ENCODE data around the gene PDE4C. TPM values are rescaled to one million over a fixed set of nuclear protein-coding genes. Genes with fewer than 3 reads are reported as not detected.

PDE4C gene
- total RNA-seq, 1 donor, result under 0.01 TPM

- Histone ChIP-seq H3K36me3 (ENCODE audit: insufficient read depth, low read length) (no peaks in the 10 kb centered on the region), H2AFZ (ENCODE audit: low read length) (no peak overlapping the region), H3K4me1 (ENCODE audit: insufficient read depth, low read length) (peaks cover 7% of the 10 kb centered on the region), H3K79me2 (ENCODE audit: insufficient read depth, low read length) (no peaks in the 10 kb centered on the region), H3K27me3 (ENCODE audit: insufficient read depth, low read length) (peaks cover 7% of the 10 kb centered on the region), H3K4me2 (ENCODE audit: insufficient read depth, low read length) (no peak overlapping the region), H3K9me3 (ENCODE audit: low read depth, low read length) (no peaks in the 10 kb centered on the region), H4K20me1 (ENCODE audit: insufficient read depth, low read length) (peaks cover 7% of the 10 kb centered on the region), H3K27ac (ENCODE audit: low read depth, low read length) (no peak overlapping the region), H3K4me3 (ENCODE audit: insufficient read depth, low read length) (no peak overlapping the region)
- DNase-seq (ENCODE audit: insufficient read length, low spot score, missing footprints), result peak; percentile 72
- no peak for TF ChIP-seq CTCF (IDR thresholded peaks at IDR 0.05; ENCODE audit: extremely low read depth, low read depth, low read length)
Measured at GRCh38 chr19:18254546-18255503, 28.6 kb upstream of the PDE4C start.

- H3K27ac ChIP-seq (ENCODE audit: low read depth, low read length), result no peak overlapping the region
- peaks cover 7% of the 10 kb centered on the region for H3K27me3 ChIP-seq (ENCODE audit: insufficient read depth, low read length)
- H3K79me2 ChIP-seq (ENCODE audit: insufficient read depth, low read length), result no peaks in the 10 kb centered on the region
- no peak overlapping the region for H2AFZ ChIP-seq (ENCODE audit: low read length)
- peak; percentile 92 for DNase-seq (ENCODE audit: insufficient read length, low spot score, missing footprints)
- H3K4me3 ChIP-seq (ENCODE audit: insufficient read depth, low read length), result no peak overlapping the region
- no peaks in the 10 kb centered on the region for H3K36me3 ChIP-seq (ENCODE audit: insufficient read depth, low read length)
- H4K20me1 ChIP-seq (ENCODE audit: insufficient read depth, low read length), result peaks cover 4% of the 10 kb centered on the region
- H3K4me1 ChIP-seq (ENCODE audit: insufficient read depth, low read length), result peaks cover 5% of the 10 kb centered on the region
- H3K4me2 ChIP-seq (ENCODE audit: insufficient read depth, low read length), result no peak overlapping the region
- no peaks in the 10 kb centered on the region for H3K9me3 ChIP-seq (ENCODE audit: low read depth, low read length)
- TF ChIP-seq CTCF (IDR thresholded peaks at IDR 0.05; ENCODE audit: extremely low read depth, low read depth, low read length), result no peak
Measured at GRCh38 chr19:18253716-18254115, 27.5 kb upstream of the PDE4C start.

GRCh38 chr19:18253130-18253529 lies 26.9 kb upstream of the PDE4C start:
- no peak overlapping the region for H3K27ac ChIP-seq (ENCODE audit: low read depth, low read length)
- no peaks in the 10 kb centered on the region for H3K79me2 ChIP-seq (ENCODE audit: insufficient read depth, low read length)
- H3K36me3 ChIP-seq (ENCODE audit: insufficient read depth, low read length), result no peaks in the 10 kb centered on the region
- no peak overlapping the region for H2AFZ ChIP-seq (ENCODE audit: low read length)
- no peak overlapping the region for H3K4me2 ChIP-seq (ENCODE audit: insufficient read depth, low read length)
- no peaks in the 10 kb centered on the region for H3K4me1 ChIP-seq (ENCODE audit: insufficient read depth, low read length)
- TF ChIP-seq CTCF (IDR thresholded peaks at IDR 0.05; ENCODE audit: extremely low read depth, low read depth, low read length), result no peak
- H3K4me3 ChIP-seq (ENCODE audit: insufficient read depth, low read length), result no peak overlapping the region
- no peaks in the 10 kb centered on the region for H3K9me3 ChIP-seq (ENCODE audit: low read depth, low read length)
- peaks cover 7% of the 10 kb centered on the region for H3K27me3 ChIP-seq (ENCODE audit: insufficient read depth, low read length)
- peak; percentile 23 for DNase-seq (ENCODE audit: insufficient read length, low spot score, missing footprints)
- H4K20me1 ChIP-seq (ENCODE audit: insufficient read depth, low read length), result peaks cover 4% of the 10 kb centered on the region

GRCh38 chr19:18252370-18252717 lies 26.1 kb upstream of the PDE4C start:
- H2AFZ ChIP-seq (ENCODE audit: low read length), result no peak overlapping the region
- no peak overlapping the region for H3K4me3 ChIP-seq (ENCODE audit: insufficient read depth, low read length)
- H3K27me3 ChIP-seq (ENCODE audit: insufficient read depth, low read length), result peaks cover 7% of the 10 kb centered on the region
- H3K27ac ChIP-seq (ENCODE audit: low read depth, low read length), result no peak overlapping the region
- H3K4me2 ChIP-seq (ENCODE audit: insufficient read depth, low read length), result no peak overlapping the region
- no peaks in the 10 kb centered on the region for H3K9me3 ChIP-seq (ENCODE audit: low read depth, low read length)
- TF ChIP-seq CTCF (IDR thresholded peaks at IDR 0.05; ENCODE audit: extremely low read depth, low read depth, low read length), result no peak
- DNase-seq (ENCODE audit: insufficient read length, low spot score, missing footprints), result no peak
- H3K36me3 ChIP-seq (ENCODE audit: insufficient read depth, low read length), result no peaks in the 10 kb centered on the region
- no peaks in the 10 kb centered on the region for H3K79me2 ChIP-seq (ENCODE audit: insufficient read depth, low read length)
- H3K4me1 ChIP-seq (ENCODE audit: insufficient read depth, low read length), result no peaks in the 10 kb centered on the region
- no peaks in the 10 kb centered on the region for H4K20me1 ChIP-seq (ENCODE audit: insufficient read depth, low read length)

All from osteoblast (primary cell).